SIG-M5 treated with dmso at 0.1 percent for 504 hours (cell line): ENCODE data around the gene KLHDC9.

Source experiments
- DNase-seq: peaks from one replicate; lab custom pipeline; 2025; ENCODE audit not compliant: unreplicated experiment; lab: John Stamatoyannopoulos, UW

Gene KLHDC9

DNA sequence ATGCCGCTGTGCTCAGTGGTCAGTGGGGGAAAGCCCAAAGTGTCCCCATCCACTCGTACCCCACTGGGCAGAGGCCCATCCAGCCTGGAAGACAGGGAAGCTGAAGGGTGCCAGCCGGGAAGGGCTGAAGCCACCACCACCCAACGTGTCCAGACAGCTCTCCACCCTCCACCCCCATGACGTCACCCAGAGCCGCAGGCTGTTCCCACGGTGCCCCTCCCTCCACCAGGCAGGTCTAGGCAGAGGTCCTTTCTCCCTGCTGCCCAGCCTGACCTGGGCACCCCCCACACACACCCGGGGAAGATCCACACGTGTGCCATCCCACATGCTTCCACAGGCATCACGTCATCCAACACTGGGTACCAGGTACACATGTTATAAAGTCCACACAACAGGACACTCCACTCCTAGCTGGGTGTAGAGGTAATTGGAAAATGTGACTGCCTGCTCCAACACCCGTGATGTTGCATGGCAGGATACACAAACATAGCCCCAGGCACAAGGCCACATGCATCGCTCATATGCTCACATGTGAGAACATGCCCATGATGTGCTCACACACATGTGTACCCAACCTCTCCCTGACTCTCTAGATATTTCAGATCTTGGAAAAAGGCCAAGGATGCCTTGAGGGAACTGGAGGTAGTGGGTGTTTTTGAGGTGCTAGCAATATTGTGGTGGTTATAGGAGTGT lies 23.3 kb upstream of the KLHDC9 start:
- DNase-seq = no peak

- no peak for DNase-seq
Measured at GRCh38 chr1:161076410-161076809, 21.8 kb upstream of the KLHDC9 start.

DNA sequence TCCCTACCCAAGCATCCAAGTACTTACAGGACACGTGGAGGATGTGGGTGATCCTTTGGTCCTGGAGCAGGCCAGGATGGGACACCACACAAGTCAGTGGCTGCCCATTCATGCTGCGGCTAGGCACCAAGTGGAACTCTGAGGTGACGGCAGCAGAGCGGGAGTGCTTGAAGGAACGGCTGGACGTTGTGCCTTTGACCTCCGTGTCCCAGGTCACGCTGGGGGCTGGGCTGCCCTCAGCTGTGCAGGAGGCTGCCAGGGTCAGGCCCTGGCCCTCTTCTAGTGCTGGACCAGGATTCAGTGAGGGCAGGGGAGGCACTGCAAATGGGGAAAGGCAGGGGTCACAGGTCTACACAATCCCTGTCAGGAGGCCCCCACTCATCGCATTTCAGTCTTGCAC lies 20.7 kb upstream of the KLHDC9 start:
- DNase-seq = no peak

- no peak for DNase-seq
Measured at GRCh38 chr1:161079436-161080110, 18.6 kb upstream of the KLHDC9 start.

DNA sequence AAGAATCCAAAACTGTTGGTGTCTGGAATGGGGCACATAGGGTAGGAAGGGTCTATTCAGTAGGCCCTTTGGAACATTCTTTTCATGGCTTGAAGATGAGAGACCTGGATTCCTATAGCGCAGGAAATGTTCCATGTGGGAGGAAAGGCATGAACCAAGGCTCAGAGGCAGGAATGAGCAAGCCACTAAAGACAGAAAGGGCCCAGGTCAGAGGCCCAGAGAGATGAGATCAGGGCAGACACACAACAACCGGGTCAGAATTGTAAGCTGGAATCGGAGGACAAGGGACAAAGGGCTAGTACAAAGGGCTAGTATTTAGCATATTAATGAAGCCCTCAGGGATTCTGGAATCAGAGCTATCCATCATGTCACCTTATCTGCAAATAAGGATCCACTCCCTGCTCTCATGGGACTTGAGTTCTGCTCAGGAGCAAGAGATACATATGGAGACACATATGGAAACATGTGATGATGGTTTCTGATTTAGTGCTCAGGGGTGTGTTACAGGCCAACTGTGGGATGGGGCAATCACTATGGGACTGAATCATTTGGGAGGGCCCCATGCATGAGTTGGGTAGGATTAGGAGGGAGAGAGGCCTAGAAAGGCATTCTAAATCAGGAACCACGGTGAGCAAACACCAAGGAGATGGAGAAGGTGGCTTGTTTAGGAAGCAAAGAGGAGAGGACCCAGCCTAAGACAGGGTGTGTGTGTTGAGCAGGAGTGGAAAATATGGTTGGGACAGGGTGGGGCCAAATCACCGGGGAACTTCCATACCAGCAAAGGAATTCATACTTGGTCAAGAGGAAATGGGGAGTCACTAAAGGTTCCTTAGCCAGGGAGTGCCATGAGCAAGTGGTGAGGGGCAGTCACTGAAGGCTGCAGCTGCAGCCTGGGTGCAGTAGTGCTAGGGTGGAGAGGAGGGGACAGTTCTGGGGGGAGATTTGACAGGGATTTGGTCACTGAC lies 17.4 kb upstream of the KLHDC9 start:
- no peak for DNase-seq

- no peak for DNase-seq
Measured at GRCh38 chr1:161081519-161081918, 16.6 kb upstream of the KLHDC9 start.

- DNase-seq = no peak
Measured at GRCh38 chr1:161082483-161082882, 15.7 kb upstream of the KLHDC9 start.

DNA sequence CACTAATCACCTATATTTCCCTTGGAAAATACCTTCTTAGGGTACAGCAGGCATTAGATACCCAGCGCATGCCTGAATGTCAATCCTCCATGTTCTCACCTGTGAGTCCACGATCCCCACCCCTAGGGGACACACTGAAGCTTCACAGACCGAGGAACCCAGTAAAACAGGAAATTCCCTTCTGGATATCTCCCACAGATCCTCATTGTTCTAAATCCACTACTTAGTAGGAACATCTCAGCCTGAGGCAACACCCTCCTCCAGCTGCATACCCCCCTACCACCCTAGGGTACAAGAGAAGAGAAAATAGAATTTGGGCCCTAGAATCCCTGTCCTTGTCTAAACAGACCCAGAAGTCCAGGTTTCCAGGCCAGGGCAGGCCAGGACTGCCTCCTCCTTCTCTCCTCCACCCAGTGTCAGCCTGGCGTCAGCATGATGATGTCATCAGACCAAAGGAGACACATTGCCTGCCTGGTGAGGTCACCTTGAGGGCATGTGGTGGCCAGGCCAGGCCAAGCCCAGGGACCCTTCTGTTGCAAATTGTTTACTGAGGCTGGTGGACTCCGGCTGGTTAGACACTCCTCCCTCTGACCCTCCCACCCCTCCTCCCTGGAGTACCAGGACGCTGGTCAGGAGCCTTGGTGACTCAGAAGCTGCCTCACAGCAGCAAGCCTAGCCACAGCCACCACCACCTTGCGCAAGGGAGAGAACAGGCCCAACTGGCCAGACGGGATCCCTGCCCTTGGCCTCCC lies 15.0 kb upstream of the KLHDC9 start:
- DNase-seq = peak; percentile 85

DNA sequence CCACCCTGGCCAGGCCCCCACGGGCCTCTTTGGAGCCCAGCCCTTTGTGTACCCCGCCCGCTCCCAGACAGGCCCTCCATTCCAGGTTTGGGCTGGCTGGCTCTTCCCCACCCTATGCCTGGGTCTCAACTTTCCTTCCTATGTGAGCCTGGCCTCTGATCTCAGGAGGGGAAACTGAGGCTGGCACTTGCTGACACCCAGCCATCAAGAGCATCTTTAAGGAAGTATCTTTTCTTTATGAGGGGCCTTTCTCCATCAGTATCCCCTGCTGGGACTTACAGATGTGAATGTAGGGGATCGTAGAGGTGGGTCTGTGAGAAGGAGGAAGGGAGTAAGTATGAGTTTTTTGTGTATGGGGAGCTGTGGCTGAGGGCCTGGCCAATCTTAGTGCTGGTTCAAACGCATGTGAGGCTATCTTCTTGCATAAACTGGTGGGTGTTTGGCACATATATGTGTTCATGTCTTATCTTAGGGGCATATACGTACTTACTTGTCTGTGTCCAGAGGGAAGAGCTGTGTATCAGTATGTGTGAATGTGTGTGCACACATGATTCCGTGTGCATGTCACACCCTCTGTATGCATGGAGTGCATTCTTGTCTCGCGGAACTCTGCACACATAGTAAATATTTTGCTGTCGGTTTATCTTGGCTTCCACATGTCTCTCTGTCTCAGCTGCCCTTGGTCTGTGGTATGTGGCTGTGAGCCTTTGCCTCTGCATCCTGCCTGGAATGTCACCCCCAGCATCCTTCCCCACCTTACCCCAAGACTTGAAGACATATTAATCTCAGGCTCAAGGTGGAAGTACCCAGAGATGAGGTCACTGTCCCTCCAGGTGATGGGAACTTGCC lies 14.2 kb upstream of the KLHDC9 start:
- DNase-seq = peak; percentile 28

DNA sequence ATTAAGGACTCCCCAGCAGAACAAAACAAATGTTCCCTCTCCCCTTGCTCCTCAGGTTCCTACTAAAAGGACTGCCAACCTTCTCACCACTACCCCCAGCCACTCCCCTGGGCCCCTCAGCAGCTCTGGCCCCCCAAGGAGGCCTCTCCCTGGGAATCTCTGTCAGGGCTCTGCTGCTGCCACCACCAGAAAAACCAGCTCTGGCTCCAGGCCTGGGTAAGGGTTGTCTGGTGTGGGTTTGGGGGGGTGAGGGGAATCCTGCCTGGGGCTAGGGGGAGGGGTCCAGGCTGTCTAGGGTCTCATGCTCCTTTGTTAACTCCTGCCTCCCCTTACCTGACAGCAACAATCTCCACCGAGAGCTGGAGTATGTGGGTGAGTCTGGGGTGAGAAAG lies 13.6 kb upstream of the KLHDC9 start:
- DNase-seq = no peak

DNA sequence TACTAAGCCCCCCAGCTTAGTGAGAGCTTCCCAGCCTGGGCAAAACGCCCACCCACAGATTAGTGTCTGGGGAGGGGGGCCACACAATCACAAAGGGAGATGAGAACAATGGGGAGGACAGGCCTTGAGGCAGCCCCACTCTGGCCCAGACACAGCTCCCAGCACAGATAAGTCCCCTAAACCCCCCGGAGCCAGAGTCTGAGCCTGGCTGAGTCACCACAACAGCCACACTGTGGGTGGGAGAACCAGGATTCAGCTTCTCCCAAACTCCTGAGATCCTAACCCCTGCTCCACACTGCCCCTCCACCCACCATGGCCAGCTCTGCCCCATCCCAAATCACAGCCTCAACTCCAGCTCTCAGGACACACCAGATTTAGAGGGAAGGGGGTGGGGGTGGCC lies 13.0 kb upstream of the KLHDC9 start:
- DNase-seq = no peak

- DNase-seq = no peak
Measured at GRCh38 chr1:161086457-161086856, 11.7 kb upstream of the KLHDC9 start.

GRCh38 chr1:161088587-161089110 lies 9.5 kb upstream of the KLHDC9 start:
- DNase-seq = no peak

DNA sequence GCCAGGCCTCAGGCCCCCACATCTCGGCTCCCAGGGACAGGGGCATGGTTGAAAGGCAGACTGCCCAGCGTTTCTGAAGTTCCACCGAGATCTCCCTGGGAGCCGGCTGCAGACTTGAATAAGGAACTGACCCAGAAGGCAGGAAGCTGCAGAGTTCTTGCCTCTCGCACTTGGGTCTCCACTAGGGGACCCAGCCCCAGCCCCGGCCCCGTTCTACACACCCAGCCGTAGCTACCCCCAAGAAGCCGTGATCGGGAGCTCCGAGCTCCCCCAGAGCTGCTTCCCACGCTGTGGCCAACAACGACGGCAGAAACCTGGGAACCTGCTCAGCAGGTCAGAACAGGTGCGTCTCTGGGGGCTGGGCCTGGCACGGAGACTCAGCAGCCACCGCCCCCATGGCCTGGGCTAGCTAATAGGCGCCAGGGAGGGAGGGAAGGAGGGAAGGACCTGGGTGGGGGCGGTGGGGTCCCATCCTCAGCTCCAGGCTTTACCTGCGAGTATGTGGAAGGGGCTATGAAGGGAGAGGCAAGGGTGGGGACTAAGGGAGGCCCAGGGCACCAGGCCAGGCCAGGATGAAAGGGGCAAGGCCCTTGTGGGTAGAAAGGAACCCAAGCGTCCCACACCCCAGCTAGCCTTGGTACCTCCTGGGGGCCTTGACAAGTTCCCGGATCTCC lies 8.8 kb upstream of the KLHDC9 start, which contains the start of gene NECTIN4:
TSS of gene NECTIN4 (minus strand) at position 308 of the 674 bp plus-strand sequence. CDS start at position 46, 262 bp downstream.
- DNase-seq = no peak

DNA sequence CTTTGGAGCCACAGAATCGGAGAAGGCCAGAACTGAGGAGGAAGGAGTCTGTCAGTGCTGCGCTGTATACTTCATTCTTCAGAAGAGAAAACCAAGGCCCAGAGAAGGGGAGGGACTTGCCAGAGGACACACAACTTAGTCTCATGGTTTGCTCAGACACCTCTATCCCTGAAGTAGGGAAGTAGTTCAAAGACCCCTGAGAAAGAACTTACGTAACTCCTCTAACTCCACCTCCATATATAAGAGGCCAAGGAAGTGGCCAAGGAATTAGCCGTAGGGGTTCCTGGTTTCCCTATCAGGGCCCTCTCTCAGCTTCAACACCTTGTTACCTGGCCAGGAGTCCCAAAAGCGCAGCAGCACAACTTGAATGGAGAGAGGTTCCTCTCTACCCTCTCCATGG lies 8.2 kb upstream of the KLHDC9 start:
- no peak for DNase-seq

DNA sequence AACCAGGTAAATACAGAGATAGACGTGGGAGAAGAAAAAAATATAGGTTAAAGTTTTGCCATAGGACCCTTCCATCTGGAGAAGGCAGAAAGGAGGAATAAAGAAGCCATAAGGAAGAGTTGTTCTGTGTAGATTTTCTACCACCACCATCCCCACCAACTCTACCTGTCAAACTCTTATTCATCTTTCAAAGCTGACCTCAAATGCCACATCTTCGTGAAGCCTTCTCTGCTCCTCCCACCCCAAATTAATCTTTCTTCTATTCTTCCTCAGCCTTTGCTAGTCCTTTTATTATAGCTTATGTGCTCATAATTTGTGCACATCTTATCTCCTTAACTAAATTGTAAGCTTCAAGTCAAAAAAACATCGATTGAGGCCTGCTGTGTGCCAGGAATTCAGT lies 7.5 kb upstream of the KLHDC9 start:
- no peak for DNase-seq

- DNase-seq = no peak
Measured at GRCh38 chr1:161091093-161091492, 7.1 kb upstream of the KLHDC9 start.

- DNase-seq = no peak
Measured at GRCh38 chr1:161091796-161092507, 6.2 kb upstream of the KLHDC9 start.

- DNase-seq = no peak
Measured at GRCh38 chr1:161092621-161093028, 5.5 kb upstream of the KLHDC9 start.
